RWPE1 (cell line): Measurements from ENCODE around the gene ERCC6.

ENCODE experiments used
- CTCF ChIA-PET: fragments of 350-600 bp; sonication (Branson Sonifier 250); formaldehyde crosslinking; extraction: SDS; loops from one replicate; lab custom pipeline; 2021; lab: Yijun Ruan, JAX
- POLR2A ChIA-PET: fragments of 400-600 bp; formaldehyde crosslinking; extraction: SDS; loops from one replicate; lab custom pipeline; 2020; ENCODE audit warnings: antibody characterized with exemption; ENCODE audit not compliant: low non-redundant PET; lab: Yijun Ruan, JAX
- DNase-seq: peaks from one replicate; pipeline ENCODE4 v3.0.0; 2012; ENCODE audit warnings: low spot score
- H3K27ac ChIP-seq: fragments of 450-650 bp; 2 replicates; pipeline ENCODE4 v1.5.1; 2017
- CTCF ChIP-seq: fragments of 450-650 bp; conservative IDR thresholded peaks from 2 replicates; pipeline ENCODE4 v1.5.1; 2017; ENCODE audit warnings: low read depth, mild to moderate bottlenecking

Gene ERCC6

GRCh38 chr10:49556723-49557122 is 17.8 kb upstream of the ERCC6 start:
- no peak overlapping the region for H3K27ac ChIP-seq
- CTCF ChIA-PET: no interaction called here
- POLR2A ChIA-PET: no interaction called here
- no peak for DNase-seq
- no peak for TF ChIP-seq CTCF

GRCh38 chr10:49552277-49552676 is 13.4 kb upstream of the ERCC6 start:
- no peak for TF ChIP-seq CTCF
- ChIA-PET POLR2A (interaction anchor here (0.7 to 0.8 kb wide), 2 partner anchors 14 to 32 kb away, joined by 4 to 8 read pairs; partner anchors contain the start of gene ERCC6), CTCF (interaction anchor here (0.7 kb wide), 1 partner anchor 25 kb away, joined by 9 read pairs; no protein-coding TSS in a partner anchor)
- no peak overlapping the region for H3K27ac ChIP-seq
- DNase-seq: peak; percentile 80

GRCh38 chr10:49550563-49550962 is 11.6 kb upstream of the ERCC6 start:
- H3K27ac ChIP-seq: peak overlapping the region; percentile 88
- DNase-seq: peak; percentile 55
- CTCF ChIA-PET: interaction anchor here (0.6 kb wide), 1 partner anchor 31 kb away, joined by 4 read pairs; no protein-coding TSS in a partner anchor
- TF ChIP-seq CTCF: no peak
- POLR2A ChIA-PET: interaction anchor here (1.2 kb wide), 1 partner anchor 11 kb away, joined by 6 read pairs; the partner anchor contains the start of gene ERCC6

- POLR2A ChIA-PET: interaction anchor here (1.2 kb wide), 1 partner anchor 11 kb away, joined by 6 read pairs; the partner anchor contains the start of gene ERCC6
- CTCF ChIA-PET: interaction anchor here (0.6 kb wide), 1 partner anchor 31 kb away, joined by 4 read pairs; no protein-coding TSS in a partner anchor
- no peak for DNase-seq
- TF ChIP-seq CTCF: no peak
- peak overlapping the region; percentile 88 for H3K27ac ChIP-seq
Observed at GRCh38 chr10:49549640-49550346, 10.9 kb upstream of the ERCC6 start.

GRCh38 chr10:49543604-49544003 is 4.7 kb upstream of the ERCC6 start:
- CTCF ChIA-PET: interaction anchor here (0.6 kb wide), 1 partner anchor 928 kb away, joined by 3 read pairs; no protein-coding TSS in a partner anchor
- TF ChIP-seq CTCF: no peak
- DNase-seq: no peak
- H3K27ac ChIP-seq: no peak overlapping the region
- POLR2A ChIA-PET: no interaction called here

GRCh38 chr10:49542353-49542752 is 3.4 kb upstream of the ERCC6 start:
- H3K27ac ChIP-seq: no peak overlapping the region
- no peak for TF ChIP-seq CTCF
- ChIA-PET CTCF (interaction anchor here (0.7 kb wide), 1 partner anchor 248 kb away, joined by 4 read pairs; no protein-coding TSS in a partner anchor), POLR2A (no interaction called here)
- DNase-seq: no peak
